ENCODE results near the gene MALRD1.

- TF ChIP-seq ARNT (IDR thresholded peaks at IDR 0.05), result no peak
- no peak for TF ChIP-seq SUZ12 (IDR thresholded peaks at IDR 0.05)
- TF ChIP-seq, protein P1, sequence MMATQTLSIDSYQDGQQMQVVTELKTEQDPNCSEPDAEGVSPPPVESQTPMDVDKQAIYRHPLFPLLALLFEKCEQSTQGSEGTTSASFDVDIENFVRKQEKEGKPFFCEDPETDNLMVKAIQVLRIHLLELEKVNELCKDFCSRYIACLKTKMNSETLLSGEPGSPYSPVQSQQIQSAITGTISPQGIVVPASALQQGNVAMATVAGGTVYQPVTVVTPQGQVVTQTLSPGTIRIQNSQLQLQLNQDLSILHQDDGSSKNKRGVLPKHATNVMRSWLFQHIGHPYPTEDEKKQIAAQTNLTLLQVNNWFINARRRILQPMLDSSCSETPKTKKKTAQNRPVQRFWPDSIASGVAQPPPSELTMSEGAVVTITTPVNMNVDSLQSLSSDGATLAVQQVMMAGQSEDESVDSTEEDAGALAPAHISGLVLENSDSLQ (IDR thresholded peaks at IDR 0.05), result no peak
- no peak for TF ChIP-seq FOXM1 (IDR thresholded peaks at IDR 0.05; ENCODE audit: borderline replicate concordance)
- TF ChIP-seq FOXK2 (IDR thresholded peaks at IDR 0.05), result no peak
- TF ChIP-seq TARDBP (IDR thresholded peaks at IDR 0.05), result no peak
- no peak for TF ChIP-seq ELF4 (IDR thresholded peaks at IDR 0.05)
- no peak for TF ChIP-seq LEF1 (IDR thresholded peaks at IDR 0.05; ENCODE audit: borderline replicate concordance)
- TF ChIP-seq BHLHE40 (IDR thresholded peaks at IDR 0.05; ENCODE audit: borderline replicate concordance), result no peak
Measured at GRCh38 chr10:19497026-19497425, 448.4 kb downstream of the MALRD1 start.

Measured in HEK293T (cell line).